Esophagus squamous epithelium (tissue), 4 donors: ENCODE results near the gene SLC25A15.

ENCODE experiments used
- CTCF ChIP-seq, 6 experiments: fragments of 450-650 bp in 4 of 6; fragments of 200-600 bp in 2 of 6; sonication (generic) in 2 of 6; IDR thresholded peaks; one replicate each; pipeline ENCODE4 v1.5.1; 2016 to 2019; ENCODE audit warnings: antibody characterized with exemption in 6 of 6, mild to moderate bottlenecking in 4 of 6, moderate library complexity in 4 of 6
- POLR2A ChIP-seq, 4 donors: fragments of 450-650 bp; IDR thresholded peaks; one replicate each; pipeline ENCODE4 v1.6.1; 2017; ENCODE audit warnings: antibody characterized with exemption in 4 of 4, mild to moderate bottlenecking in 4 of 4, moderate library complexity in 3 of 4

- TF ChIP-seq CTCF (IDR thresholded peaks at IDR 0.05) = no peak
- no peak for TF ChIP-seq POLR2A (IDR thresholded peaks at IDR 0.05)
These were observed 30.6 kb upstream of the SLC25A15 start for GRCh38 chr13:40758811-40759210.
